ENCODE data around the gene GPR45. TPM values are rescaled to one million over a fixed set of nuclear protein-coding genes. Genes with fewer than 3 reads are reported as not detected.

The GPR45 gene
- total RNA-seq, 1 experiment from 2014 or later = not detected

Other genes with a start within 250 kb of the GPR45 start
- gene MRPS9, start 203.7 kb upstream of the GPR45 start, total RNA-seq (2014; rRNA removed; shearing (Covaris generic)) = 34.1 and 36.4 TPM in 2 replicates
- 11.6 and 12.3 TPM in 2 replicates for gene TGFBRAP1, start 88.0 kb downstream of the GPR45 start, total RNA-seq (2014; rRNA removed; shearing (Covaris generic))
- 21.7 and 26.2 TPM in 2 replicates for gene C2orf49, start 95.8 kb downstream of the GPR45 start, total RNA-seq (2014; rRNA removed; shearing (Covaris generic))
- gene FHL2, start 157.3 kb downstream of the GPR45 start, total RNA-seq (2014; rRNA removed; shearing (Covaris generic)) = 124 and 149 TPM in 2 replicates

All from RPMI7951 (cell line).